Measurements from ENCODE around the gene CDH24. TPM values are rescaled to one million over a fixed set of nuclear protein-coding genes. Genes with fewer than 3 reads are reported as not detected.

Gene CDH24
- total RNA-seq, 4 donors from 2014 or later, result 1.6 to 4.9 (median 1.8) TPM

DNA sequence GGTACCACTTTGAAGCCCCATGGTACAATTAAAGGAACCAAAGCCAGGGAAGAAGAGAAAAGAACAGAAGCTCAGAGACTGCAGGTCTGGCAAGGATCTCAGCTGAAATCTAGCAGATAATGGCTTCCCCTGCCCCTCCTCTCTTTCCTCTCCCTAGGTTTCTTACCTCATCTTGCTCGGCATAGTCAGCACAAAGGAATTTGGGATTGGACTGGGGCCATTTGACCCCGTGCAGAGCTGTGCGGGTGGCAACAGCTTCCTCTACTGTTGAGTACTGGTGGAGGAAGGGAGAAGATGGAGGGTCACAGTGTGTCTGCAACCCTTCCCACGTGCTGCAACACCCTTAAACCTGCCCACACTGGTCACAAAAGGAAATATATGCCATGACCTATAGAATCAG, 4.7 kb upstream of the CDH24 start:
- ATAC-seq (ENCODE audit: low FRiP score), result peak; percentile 80
- peak; percentile 64 for DNase-seq (ENCODE audit: low spot score)
- TF ChIP-seq, protein P1, sequence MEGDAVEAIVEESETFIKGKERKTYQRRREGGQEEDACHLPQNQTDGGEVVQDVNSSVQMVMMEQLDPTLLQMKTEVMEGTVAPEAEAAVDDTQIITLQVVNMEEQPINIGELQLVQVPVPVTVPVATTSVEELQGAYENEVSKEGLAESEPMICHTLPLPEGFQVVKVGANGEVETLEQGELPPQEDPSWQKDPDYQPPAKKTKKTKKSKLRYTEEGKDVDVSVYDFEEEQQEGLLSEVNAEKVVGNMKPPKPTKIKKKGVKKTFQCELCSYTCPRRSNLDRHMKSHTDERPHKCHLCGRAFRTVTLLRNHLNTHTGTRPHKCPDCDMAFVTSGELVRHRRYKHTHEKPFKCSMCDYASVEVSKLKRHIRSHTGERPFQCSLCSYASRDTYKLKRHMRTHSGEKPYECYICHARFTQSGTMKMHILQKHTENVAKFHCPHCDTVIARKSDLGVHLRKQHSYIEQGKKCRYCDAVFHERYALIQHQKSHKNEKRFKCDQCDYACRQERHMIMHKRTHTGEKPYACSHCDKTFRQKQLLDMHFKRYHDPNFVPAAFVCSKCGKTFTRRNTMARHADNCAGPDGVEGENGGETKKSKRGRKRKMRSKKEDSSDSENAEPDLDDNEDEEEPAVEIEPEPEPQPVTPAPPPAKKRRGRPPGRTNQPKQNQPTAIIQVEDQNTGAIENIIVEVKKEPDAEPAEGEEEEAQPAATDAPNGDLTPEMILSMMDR (IDR thresholded peaks at IDR 0.05), result no peak

- ATAC-seq (ENCODE audit: low FRiP score), result no peak
- DNase-seq (ENCODE audit: low spot score), result no peak
- TF ChIP-seq, protein P1 (IDR thresholded peaks at IDR 0.05), result no peak
Measured at GRCh38 chr14:23060536-23061260, 3.4 kb upstream of the CDH24 start.

DNA sequence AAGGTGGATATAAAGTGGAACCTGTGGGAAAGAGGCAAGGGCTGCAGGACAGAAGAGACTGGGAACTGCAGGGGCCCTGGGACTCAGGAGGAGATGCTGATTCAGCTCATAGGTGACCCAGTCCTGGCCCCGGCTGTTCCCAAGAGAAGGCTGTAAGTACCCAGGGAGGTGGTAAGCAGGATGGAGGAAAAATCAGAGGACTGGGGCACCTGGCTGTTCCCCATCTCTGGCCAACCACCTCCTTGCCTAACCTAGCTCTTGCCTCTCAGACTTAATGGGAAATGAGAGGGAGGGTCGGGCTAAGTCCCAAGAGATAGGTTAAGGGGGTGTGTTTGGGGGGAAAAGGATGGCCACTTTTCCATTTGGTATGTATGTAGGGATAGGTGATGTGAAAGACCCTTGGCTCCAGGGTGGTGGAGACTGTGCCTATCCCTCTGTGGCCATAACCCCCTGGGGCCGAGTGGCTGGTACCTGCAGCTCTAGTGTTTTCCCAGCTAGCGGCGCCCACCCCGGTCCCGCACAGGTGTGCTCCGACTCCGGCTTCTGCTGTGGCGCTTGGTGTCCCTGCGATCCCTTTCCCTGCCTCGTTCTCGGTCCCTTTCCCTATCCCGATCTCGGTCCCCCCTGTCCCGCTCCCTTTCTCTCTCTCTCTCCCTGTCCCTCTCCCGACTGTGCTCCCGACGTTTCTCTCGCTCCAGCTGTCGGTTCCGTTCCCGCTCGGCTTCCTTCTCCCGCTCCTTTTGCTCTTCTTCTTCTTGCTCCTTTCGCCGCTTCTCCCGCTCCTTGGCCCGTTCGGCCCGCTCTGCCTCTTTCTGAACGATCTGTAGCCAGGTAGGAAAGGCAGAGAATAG, 1.6 kb upstream of the CDH24 start:
- no peak for ATAC-seq (ENCODE audit: low FRiP score)
- TF ChIP-seq, protein P1 (IDR thresholded peaks at IDR 0.05), result no peak
- no peak for DNase-seq (ENCODE audit: low spot score)

GRCh38 chr14:23057757-23058653, 685 bp upstream of the CDH24 start:
- TF ChIP-seq, protein P1 (IDR thresholded peaks at IDR 0.05), result peak in 2 of 3 donors; percentile 3 to 90

DNA sequence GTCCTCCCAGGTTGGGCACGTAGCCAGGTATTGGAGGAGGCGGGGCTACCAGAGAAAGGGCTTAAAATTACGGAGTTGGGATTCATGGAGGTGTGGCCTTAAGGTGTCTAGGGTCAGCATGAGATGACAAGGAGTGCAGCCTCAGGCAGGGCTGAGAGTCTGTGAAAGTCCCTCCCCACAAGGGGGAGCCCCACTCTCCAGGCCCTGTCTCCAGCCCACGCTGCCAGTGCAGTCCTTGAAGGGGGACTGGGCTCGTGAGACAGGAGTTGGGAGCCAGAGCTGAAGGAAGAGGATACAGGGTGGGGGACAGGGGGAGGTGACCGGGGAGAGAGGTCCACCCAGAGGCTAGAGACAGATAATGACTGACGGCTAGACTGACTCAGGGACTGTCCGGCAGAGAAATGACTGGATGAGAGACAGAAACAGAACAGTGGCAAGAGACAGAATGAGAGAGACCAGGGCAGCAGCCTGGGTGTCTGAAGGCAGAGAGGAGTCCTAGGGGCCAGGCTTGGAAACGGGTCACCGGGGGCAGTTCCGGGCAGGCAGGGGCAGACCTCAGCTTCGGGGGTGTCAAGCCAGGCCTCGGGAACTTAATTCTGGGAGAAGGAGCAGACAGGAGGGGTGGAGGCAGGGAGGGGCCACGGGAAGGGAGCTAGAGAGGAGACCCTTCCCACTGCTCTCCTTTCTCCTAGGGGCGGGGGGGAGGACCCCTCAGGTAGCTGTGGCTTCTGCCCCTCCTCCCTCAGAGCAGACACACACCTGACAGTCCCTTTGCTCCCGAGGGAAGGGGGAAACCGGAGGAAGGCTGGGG, 970 bp downstream of the CDH24 start:
- TF ChIP-seq, protein P1 (IDR thresholded peaks at IDR 0.05), result peak in 2 of 3 donors; percentile 36 to 61
- DNase-seq (ENCODE audit: low spot score) (no peak), ATAC-seq (ENCODE audit: low FRiP score) (peak; percentile 66)

More at GRCh38 chr14:23057757-23058653, 685 bp upstream of the CDH24 start:
- DNase-seq (ENCODE audit: low spot score) (peak; percentile 66), ATAC-seq (ENCODE audit: low FRiP score) (peak; percentile 69)

DNA sequence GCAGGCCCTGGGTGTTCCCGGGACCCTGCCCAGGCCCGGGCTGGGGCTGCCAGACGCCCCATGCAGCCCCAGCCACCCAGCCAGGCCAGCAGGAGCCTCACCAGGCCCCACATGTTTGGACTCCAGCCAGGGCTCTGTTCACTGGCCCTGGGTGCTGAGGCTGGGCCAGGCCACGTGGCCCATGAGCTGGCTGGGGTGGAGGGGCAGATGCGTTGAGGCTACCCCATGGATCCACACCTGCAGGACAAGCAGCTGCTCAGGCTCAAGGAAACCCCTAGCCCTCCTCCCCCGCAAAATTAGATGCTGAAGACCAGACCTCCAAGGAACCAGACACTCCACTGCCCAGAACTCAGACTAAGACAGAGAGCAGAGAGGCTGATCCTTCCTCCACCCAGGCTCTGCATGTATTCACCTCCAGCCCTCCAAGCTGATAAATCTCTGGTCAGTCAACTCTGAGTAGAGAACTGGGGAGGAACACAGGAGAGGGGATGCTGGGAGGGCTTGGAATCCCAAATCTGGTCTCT, 1.6 kb downstream of the CDH24 start:
- ATAC-seq (ENCODE audit: low FRiP score) (no peak), DNase-seq (ENCODE audit: low spot score) (no peak)
- TF ChIP-seq, protein P1 (IDR thresholded peaks at IDR 0.05), result no peak

All from omental fat pad (tissue), 4 donors.